Sigmoid colon (tissue), 7 donors: ENCODE data around the gene MYO5B. TPM values are rescaled to one million over a fixed set of nuclear protein-coding genes. Genes with fewer than 3 reads are reported as not detected.

Experiments used
- DNase-seq: peaks from one replicate; pipeline ENCODE4 v3.0.0-alpha.2; 2019
- H3K27ac ChIP-seq, 4 donors: fragments of 200-600 bp; sonication (generic); one replicate each; pipeline ENCODE4 v1.5.1; 2016 to 2019; ENCODE audit warnings: mild to moderate bottlenecking in 1 of 4
- H3K27me3 ChIP-seq, 3 donors: fragments of 200-600 bp; sonication (generic); one replicate each; pipeline ENCODE4 v1.5.1; 2019; ENCODE audit warnings: mild to moderate bottlenecking in 1 of 3
- H3K36me3 ChIP-seq, 4 donors: fragments of 200-600 bp; sonication (generic); one replicate each; pipeline ENCODE4 v1.5.1; 2016 to 2019
- H3K4me1 ChIP-seq, 4 donors: fragments of 200-600 bp; sonication (generic); one replicate each; pipeline ENCODE4 v1.5.1; 2017 to 2019
- H3K4me3 ChIP-seq, 4 donors: fragments of 200-600 bp; sonication (generic); one replicate each; pipeline ENCODE4 v1.5.1; 2017 to 2019; ENCODE audit warnings: mild to moderate bottlenecking in 2 of 4, moderate library complexity in 1 of 4
- H3K9me3 ChIP-seq, 4 donors: fragments of 200-600 bp in 3 of 4; sonication (generic) in 3 of 4; one replicate each; pipeline versions ENCODE4 v1.5.1 to v1.6.1; 2013 to 2019
- CTCF ChIP-seq, 4 experiments: fragments of 450-650 bp in 3 of 4; fragments of 200-600 bp in 1 of 4; IDR thresholded peaks; one replicate each; pipeline ENCODE4 v1.5.1; 2016 to 2019; ENCODE audit warnings: antibody characterized with exemption in 4 of 4, mild to moderate bottlenecking in 3 of 4, moderate library complexity in 2 of 4
- EP300 ChIP-seq, 4 donors: sonication (generic); formaldehyde crosslinking; IDR thresholded peaks; one replicate each; pipeline ENCODE4 v1.6.1; 2017; ENCODE audit warnings: antibody characterized with exemption in 4 of 4
- POLR2A ChIP-seq, 2 donors: fragments of 450-650 bp; IDR thresholded peaks; one replicate each; pipeline ENCODE4 v1.6.1; 2016; ENCODE audit warnings: antibody characterized with exemption in 2 of 2, mild to moderate bottlenecking in 2 of 2, moderate library complexity in 2 of 2
- POLR2AphosphoS5 ChIP-seq, 4 donors: sonication (generic); formaldehyde crosslinking; IDR thresholded peaks; one replicate each; pipeline ENCODE4 v1.6.1; 2017; ENCODE audit warnings: antibody characterized with exemption in 4 of 4
- WGBS, 2 donors: extraction: QIAGEN DNeasy Blood & Tissue Kit; methylation state at CpG; one replicate each; pipeline ENCODE4 v1.1.7; 2013; 5-methylcytosine and 5-hydroxymethylcytosine counted together
- intact Hi-C: fragments of 100-400 bp; cut with DNase I; formaldehyde crosslinking; loops from one replicate; pipeline ENCODE4 v1.15.1; 2023
- polyA plus RNA-seq, 3 donors: library from polyadenylated mRNA; stranded (reverse); fragments of 200-250 nt; gene quantifications; one replicate each; pipeline ENCODE4 v1.2.3, GENCODE V29; 2013
- total RNA-seq, 4 donors: library from RNA; depleted of rRNA; stranded (reverse); fragments of >200 nt; gene quantifications; one replicate each; pipeline ENCODE4 v1.1.0, GENCODE V29; 2016
- donor health status: healthy with polysubstance abuse.
- donor health status: Bipolar disorder and iron deficiency.
- donor health status: healthy.

Gene MYO5B
- total and polyA plus RNA-seq, 7 donors = 0.14 to 80.7 (median 3.0) TPM

- H3K4me3 ChIP-seq = no peak overlapping the region
- no peaks in the 10 kb centered on the region for H3K36me3 ChIP-seq
- DNase-seq = no peak
- H3K9me3 ChIP-seq = no peaks in the 10 kb centered on the region
- WGBS, 2 donors = 79 to 93% methylated on average over 4 of the region's 4 CpGs
- H3K27me3 ChIP-seq = no peaks in the 10 kb centered on the region
- intact Hi-C loops = no loop called here
- H3K4me1 ChIP-seq = no peaks in the 10 kb centered on the region
- no peak overlapping the region for H3K27ac ChIP-seq
- no peak for TF ChIP-seq CTCF (IDR thresholded peaks at IDR 0.05)
- no peak for TF ChIP-seq POLR2A (IDR thresholded peaks at IDR 0.05)
- TF ChIP-seq POLR2AphosphoS5 (IDR thresholded peaks at IDR 0.05) = no peak
- no peak for TF ChIP-seq EP300 (IDR thresholded peaks at IDR 0.05)
These were observed 129.4 kb downstream of the MYO5B start for GRCh38 chr18:50065527-50065926.

- Histone ChIP-seq H3K4me3 (no peak overlapping the region), H3K4me1 (no peaks in the 10 kb centered on the region), H3K27ac (no peak overlapping the region), H3K27me3 (no peaks in the 10 kb centered on the region), H3K36me3 (no peaks in the 10 kb centered on the region), H3K9me3 (no peaks in the 10 kb centered on the region)
- 88 to 93% methylated on average over 3 of the region's 3 CpGs for WGBS, 2 donors
- TF ChIP-seq CTCF (IDR thresholded peaks at IDR 0.05) (no peak), POLR2A (IDR thresholded peaks at IDR 0.05) (no peak), EP300 (IDR thresholded peaks at IDR 0.05) (no peak), POLR2AphosphoS5 (IDR thresholded peaks at IDR 0.05) (no peak)
- intact Hi-C loops = no loop called here
- DNase-seq = no peak
These were observed 129.9 kb downstream of the MYO5B start for GRCh38 chr18:50065039-50065438.

GRCh38 chr18:50061876-50062517 is 132.9 kb downstream of the MYO5B start:
- H3K9me3 ChIP-seq = no peaks in the 10 kb centered on the region
- no peaks in the 10 kb centered on the region for H3K27me3 ChIP-seq
- H3K36me3 ChIP-seq = no peaks in the 10 kb centered on the region
- H3K27ac ChIP-seq = no peak overlapping the region
- TF ChIP-seq POLR2A (IDR thresholded peaks at IDR 0.05) = no peak
- no peak for TF ChIP-seq CTCF (IDR thresholded peaks at IDR 0.05)
- no peak for TF ChIP-seq EP300 (IDR thresholded peaks at IDR 0.05)
- TF ChIP-seq POLR2AphosphoS5 (IDR thresholded peaks at IDR 0.05) = no peak
- 84% methylated on average over 4 of the region's 4 CpGs for WGBS, 2 donors
- no peak overlapping the region for H3K4me3 ChIP-seq
- no peaks in the 10 kb centered on the region for H3K4me1 ChIP-seq
- DNase-seq = no peak
- intact Hi-C loops = no loop called here

GRCh38 chr18:50060822-50061221 is 134.1 kb downstream of the MYO5B start:
- H3K4me3 ChIP-seq = no peak overlapping the region
- intact Hi-C loops = no loop called here
- TF ChIP-seq CTCF (IDR thresholded peaks at IDR 0.05) (no peak), POLR2A (IDR thresholded peaks at IDR 0.05) (no peak), POLR2AphosphoS5 (IDR thresholded peaks at IDR 0.05) (no peak), EP300 (IDR thresholded peaks at IDR 0.05) (no peak)
- WGBS, 2 donors = 26 to 79% methylated on average over 2 of the region's 2 CpGs
- no peak overlapping the region for H3K27ac ChIP-seq
- H3K4me1 ChIP-seq = no peaks in the 10 kb centered on the region
- no peaks in the 10 kb centered on the region for H3K36me3 ChIP-seq
- no peaks in the 10 kb centered on the region for H3K27me3 ChIP-seq
- H3K9me3 ChIP-seq = no peaks in the 10 kb centered on the region
- DNase-seq = no peak

- TF ChIP-seq CTCF (IDR thresholded peaks at IDR 0.05) = no peak
- TF ChIP-seq POLR2A (IDR thresholded peaks at IDR 0.05) = no peak
- no peak for TF ChIP-seq POLR2AphosphoS5 (IDR thresholded peaks at IDR 0.05)
- TF ChIP-seq EP300 (IDR thresholded peaks at IDR 0.05) = no peak
- Histone ChIP-seq H3K27ac (no peak overlapping the region), H3K4me1 (no peaks in the 10 kb centered on the region), H3K9me3 (no peaks in the 10 kb centered on the region), H3K27me3 (no peaks in the 10 kb centered on the region), H3K36me3 (no peaks in the 10 kb centered on the region), H3K4me3 (no peak overlapping the region)
- DNase-seq = no peak
- 34 to 71% methylated on average over 4 of the region's 4 CpGs for WGBS, 2 donors
- intact Hi-C loops = no loop called here
These were observed 136.2 kb downstream of the MYO5B start for GRCh38 chr18:50058731-50059130.
